M059J (cell line): ENCODE results near the gene PILRA. TPM values are rescaled to one million over a fixed set of nuclear protein-coding genes. Genes with fewer than 3 reads are reported as not detected.
"Not testable (repeated sequence)": the region's sequence is repeated elsewhere in the genome, so short reads cannot be mapped to it uniquely, and the experiment has no call there.

Experiments
- DNase-seq: peaks from one replicate; pipeline ENCODE4 v3.0.0-alpha.2; 2012; ENCODE audit warnings: low read depth
- total RNA-seq: library from RNA; depleted of rRNA; stranded (reverse); fragments of >200 nt; shearing (Covaris generic); gene quantifications from 2 replicates; pipeline ENCODE4 v1.2.3, GENCODE V29; 2014; rRNA removed

PILRA gene
- total RNA-seq, 1 experiment from 2014 or later, result 0.54 TPM

DNA sequence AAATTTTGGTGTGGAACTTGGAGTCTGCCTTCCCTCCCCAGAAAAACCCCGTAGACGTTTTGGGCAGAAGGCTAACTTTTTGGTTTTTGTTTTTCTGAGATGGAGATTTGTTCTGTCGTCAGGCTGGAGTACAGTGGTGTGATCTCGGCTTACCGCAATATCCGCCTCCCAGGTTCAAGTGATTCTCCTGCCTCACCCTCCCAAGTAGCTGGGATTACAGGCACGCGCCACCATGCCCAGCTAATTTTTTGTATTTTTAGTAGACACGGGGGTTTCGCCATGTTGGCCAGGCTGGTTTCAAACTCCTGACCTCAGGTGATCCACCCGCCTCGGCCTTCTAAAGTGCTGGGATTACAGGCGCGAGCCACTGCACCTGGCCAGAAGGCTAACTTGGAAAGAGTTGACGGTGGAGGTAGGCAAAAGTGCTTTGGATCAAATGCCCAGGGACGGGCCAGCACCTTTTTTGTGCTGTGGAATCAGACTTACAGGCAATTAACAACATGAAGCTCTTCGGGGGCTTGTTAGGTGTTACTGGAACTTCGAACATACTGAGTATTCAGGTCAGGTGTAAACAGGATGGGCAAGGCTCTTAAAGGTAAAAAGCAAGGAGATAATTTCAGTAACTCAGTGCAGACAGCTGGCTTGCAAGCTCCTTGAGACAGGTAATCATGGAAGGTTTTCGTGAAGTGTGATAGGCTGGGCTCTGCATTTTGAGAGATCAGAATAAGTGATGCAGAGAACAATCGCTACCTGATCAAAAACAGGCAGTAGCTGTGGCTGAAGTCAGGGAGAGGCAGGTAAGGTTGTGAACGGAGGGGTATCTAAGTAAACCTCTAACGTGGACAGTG is 61.2 kb downstream of the PILRA start:
- no peak for DNase-seq

DNA sequence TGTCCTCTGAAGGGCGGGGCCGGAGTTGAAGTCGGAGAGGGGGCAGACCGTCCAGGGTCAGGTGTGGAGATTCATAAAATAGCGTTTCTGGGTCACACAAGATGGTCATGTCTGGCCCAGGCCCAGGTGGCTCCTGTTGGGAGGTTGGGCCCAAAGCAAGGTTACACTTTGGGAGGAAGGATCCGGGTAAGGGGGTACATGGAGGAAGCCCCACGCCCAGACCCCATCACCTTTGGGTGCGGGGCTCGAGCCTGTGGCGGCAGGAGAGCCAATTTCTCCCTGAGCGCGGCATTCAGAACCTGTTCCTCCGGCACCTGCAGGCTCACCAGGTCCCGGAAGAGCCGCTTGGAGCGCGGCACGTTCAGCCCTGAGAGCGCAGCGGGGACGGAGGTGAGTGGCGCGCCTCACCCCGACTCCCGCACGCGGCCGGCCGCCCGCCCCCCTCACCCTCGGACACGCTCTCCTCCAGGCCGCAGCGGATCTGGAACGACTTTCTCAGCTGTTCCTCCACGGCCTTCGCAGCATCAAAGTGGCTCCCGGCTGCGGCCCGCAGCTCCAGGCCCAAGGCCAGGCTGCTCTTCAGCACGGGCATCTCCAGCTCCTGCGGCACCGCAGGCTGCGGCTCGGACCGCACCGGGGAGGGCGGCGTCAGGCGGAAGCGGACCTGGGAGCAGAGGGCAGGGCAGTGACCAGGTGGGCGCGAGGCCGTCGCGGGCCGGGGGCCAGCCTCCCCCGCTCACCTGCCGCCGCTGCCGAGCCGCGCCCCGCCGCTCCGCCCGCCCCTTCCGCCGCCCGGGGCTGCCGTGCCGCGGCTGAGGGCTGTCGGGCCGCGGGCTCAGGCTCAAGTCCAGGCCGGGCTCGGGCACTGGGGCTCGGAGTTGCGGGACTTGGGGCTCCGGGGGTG is 62.4 kb downstream of the PILRA start:
- DNase-seq, result no peak

DNA sequence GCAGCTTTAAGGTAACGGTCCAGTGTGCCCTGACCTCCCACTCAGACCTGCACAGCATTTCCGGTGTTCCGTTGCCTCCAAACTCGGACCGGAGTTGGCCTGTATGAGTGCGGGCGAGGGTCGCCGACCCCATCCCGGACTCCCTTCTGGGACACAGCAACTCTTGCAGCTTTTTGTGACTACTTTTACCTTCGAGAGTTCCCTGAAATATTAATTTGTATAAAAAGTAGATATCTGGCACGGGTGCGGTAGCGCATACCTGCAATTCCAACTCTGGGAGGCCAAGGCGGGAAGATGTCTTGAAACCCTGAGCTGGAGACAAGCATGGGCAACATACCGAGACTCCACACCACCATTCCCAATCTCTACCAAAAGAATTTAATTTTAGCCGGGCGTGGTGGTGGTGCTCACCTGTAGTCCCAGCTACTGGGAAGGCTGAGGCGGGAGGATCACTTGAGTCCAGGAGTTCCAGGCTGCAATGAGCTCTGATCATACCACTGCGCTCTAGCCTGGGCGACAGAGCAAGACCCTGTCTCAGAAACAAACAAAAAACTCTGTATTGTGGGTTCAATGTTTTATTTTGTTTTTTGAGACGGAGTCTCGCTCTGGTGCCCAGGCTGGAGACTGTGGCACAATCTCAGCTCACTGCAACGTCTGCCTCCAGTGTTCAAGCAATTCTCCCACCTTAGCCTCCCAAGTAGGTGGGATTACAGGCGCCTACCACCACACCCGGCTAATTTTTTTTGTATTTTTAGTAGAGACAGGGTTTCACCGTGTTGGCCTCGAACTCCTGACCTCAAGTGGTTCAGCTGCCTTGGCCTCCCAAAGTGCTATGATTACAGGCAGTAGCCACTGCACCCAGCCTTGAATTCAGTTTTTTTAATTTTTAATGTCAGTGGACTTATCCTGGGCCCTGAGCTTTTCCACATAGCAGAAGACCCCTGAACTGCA is 64.1 kb downstream of the PILRA start:
- no peak for DNase-seq

DNA sequence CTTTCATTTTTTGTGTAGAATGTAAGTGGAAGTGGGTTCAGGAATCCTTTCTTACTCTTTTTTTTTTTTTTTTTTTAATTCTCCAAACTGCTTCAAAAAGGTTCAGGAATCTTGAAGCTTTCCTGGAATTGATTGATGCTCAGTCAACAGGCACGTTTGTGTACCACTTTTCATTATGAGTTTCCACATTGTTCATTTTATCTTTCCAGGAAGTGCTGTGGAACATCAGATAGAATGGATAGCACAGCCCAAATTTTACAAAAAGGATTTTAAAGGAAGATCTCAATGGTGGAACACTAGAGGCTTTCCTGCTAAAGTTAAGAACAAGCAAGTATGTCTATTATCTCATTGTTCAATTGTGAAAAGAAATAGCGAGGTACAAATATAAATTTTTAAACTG is 64.9 kb downstream of the PILRA start:
- no peak for DNase-seq

DNA sequence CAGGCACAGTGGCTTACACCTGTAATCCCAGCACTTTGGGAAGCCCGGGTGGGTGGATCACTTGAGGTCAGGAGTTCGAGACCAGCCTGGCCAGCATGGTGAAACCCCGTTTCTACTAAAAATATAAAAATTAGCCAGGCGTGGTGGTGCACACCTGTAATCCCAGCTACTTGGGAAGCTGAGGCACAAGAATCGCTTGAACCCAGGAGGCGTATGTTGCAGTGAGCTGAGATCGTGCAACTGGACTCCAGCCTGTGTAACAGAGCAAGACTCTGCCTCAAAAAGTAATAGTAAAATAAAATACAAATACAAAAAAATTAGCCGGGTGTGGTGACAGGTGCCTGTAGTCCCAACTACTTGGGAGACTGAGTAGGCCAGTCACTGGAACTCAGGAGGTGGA is 65.4 kb downstream of the PILRA start:
- DNase-seq, result not testable (repeated sequence)

DNA sequence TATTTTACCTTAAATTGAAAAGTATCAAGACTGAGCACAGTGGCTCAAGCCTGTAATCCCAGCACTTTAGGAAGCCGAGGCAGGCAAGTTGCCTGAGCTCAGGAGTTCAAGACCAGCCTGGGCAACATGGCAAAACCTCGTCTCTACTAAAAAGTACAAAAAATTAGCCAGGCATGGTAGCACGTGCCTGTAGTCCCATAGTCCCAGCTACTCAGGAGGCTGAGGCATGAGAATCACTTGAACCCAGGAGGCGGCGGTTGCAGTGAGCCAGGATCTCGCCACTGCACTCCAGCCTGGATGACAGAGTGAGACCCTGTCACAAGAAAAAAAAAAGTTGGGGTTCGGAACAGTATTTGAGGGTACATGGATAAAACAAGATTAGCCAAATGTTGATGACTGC is 66.0 kb downstream of the PILRA start:
- not testable (repeated sequence) for DNase-seq

DNA sequence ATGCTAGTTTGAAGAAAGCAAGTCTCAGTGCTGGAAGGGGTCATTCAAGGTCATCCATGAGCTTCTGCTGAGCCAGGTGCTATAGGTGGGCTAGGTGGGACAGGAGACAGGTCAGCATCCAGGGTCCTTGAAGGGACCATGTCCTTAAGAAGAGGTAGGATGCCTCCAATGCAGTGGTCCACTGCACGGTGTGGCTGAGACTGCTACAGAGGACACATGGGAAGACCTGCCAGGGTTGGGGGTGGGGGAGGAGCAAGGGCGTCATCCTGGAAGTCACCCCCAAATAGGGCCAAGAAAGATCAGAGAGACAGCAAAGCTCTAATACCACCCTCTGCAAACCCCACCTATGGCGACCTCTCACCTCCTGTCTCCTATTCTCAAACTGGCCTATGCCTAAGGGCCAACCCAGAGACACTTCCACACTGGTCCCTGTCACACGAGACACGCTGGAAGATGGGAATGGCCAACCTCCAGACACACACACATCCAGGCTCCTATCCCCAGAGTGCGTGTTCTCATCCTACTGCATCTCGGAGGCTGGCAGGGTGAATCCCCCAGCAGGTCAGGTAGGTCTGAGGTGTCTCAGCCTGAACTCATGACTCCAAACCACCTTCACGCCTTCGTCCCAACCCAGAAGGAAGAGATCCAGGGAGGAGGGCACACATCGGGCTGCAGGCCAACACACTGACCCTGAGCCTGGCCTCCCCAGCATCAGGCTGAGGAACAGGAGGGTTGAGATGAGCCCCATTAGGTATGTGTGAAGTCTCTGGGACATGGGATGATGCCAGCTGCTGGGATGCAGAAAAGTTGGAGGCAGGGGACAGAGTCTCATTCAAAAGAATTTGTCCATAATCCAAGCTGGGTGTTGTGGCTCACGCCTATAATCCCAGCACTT is 68.6 kb downstream of the PILRA start:
- DNase-seq, result no peak

DNA sequence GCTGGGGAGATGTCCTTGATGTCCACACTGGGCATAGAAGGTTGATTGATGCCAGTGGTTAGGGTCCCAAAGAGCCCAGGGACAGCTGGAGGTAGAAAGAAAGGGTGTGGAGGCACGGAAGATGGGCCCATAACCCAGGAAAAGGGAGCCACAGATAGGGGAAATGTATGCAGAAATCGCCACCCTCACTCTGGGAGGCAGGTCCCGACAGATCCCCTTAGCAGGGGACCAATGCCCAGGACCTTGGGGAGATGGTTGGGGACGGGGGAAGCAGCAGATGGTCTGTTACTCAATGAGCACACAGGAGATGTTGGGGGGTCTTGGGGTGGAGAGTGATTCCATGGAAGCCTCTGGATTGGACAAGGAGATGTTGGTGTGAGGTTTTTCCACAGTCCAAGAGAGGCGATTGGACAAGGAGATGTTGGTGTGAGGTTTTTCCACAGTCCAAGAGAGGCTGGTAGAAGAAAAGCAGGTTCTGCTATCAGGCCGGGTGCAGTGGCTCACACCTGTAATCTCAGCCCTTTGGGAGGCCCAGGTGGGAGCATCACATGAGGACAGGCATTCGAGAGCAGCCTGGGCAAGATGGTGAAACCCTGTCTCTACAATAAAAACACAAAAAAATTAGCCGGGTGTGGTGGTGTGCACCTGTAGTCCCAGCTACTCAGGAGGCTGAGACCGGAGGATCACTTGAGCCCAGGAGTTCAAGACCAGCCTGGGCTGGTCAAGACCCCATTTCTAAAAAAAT is 70.0 kb downstream of the PILRA start:
- DNase-seq, result no peak

DNA sequence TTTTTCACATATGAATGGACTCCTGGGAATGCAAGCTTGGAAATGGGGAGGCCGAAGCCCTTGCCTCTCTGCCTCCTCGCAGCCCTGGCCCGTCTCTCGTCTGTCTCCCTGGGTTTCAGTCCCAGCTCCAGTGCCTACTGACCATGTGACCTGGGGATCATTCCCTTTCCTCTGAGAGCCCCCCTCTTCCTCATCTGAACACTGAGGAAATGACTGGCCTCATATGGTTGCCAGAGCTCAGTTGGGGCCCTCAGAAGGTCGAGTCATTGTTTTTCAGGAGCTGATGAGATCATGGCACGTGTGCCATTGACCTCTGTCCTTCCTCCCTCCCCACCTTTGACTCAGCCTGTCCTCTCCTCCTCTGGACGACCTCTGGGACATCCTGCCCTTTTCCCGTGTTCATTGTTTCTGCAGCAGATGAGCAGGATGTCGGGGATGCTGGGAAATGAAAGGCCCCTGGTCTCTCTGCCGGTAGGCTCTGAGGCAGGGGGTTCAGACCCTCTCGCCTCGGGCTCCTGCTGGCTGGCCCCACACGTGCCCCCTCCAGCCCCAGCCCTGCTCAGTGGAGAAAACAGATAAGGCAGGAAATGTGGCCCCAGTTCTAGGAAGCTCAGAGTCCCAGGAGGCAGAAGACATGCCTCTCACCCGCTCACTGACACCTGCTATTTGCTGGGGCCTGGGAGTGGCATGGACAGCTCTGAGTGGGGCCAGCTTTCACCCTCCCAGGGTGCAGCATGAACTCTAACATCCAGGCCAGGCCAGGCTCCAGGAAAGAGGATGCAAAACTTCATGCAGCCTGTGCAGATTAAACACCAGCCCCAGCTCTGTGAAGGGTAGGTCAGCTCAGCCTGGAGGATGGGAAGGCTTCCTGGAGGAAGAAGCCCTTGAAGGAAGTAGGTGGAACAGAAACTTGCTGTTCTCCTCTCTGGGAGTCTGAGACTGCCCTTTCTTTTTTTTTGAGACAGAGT is 71.3 kb downstream of the PILRA start:
- peak; percentile 88 for DNase-seq

DNA sequence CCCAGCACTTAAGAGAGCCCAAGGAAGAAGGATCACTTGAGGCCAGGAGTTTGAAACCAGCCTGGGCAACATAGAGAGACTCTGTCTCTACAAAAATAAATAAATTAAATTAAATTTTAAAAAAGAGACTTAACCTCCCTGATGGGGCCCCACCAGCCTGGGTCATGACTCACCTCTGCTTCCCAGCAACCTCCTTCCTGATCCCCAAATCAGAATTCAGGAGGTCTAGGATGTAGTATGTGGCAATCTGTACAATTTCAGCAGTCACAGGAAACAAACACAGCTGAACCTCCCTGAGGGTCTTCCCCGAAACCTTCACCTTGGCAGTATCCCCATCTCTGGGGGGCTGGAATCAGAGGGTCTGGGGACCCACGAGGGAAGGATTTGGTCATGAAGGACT is 72.8 kb downstream of the PILRA start:
- peak; percentile 66 for DNase-seq

DNA sequence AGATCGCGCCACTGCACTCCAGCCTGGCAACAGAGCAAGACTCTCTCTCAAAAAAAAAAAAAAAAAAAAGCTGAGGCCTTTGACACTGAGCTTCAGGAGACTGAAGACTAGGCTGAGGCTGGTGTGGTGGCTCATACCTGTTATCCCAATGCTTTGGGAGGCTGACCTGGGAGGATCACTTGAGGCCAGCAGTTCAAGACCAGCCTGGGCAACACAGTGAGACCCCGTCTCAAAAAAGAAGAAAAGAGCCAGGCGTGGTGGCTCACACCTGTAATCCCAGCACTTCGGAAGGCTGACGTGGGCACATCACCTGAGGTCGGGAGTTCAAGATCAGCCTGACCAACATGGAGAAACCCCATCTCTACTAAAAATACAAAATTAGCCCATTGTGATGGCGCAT is 74.1 kb downstream of the PILRA start:
- not testable (repeated sequence) for DNase-seq

DNA sequence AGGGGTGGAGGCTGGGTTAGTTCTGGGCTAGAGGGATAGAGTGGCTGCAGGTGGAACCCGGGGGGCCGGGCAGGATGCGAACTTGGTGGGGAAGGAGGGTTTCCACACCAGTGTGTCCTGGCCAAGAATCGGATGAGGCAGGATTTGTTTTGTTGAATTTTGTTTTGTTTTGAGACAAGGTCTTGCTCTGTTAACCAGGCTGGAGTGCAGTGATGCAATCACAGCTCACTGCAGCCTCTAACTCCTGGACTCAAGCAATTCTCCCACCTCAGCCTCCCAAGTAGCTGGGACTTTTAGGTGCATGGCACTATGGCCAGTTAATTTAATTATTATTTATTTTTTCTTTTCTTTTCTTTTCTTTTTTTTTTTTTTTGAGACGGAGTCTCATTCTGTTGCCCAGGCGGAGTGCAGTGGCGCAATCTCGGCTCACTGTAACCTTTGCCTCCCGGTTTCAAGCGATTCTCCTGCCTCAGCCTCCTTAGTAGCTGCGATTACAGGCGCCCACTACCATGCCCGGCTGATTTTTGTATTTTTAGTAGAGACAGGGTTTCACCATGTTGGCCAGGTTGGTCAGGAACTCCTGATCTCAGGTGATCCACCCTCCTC is 76.0 kb downstream of the PILRA start:
- no peak for DNase-seq

Other genes starting within 250 kb of the PILRA start
- 4.6 and 4.8 TPM in 2 replicates for gene MBLAC1, start 246.5 kb upstream of the PILRA start, total RNA-seq
- 145 and 157 TPM in 2 replicates for gene LAMTOR4, start 224.6 kb upstream of the PILRA start, total RNA-seq
- gene TRAPPC14, start 214.8 kb upstream of the PILRA start, total RNA-seq, result 6.4 and 10.5 TPM in 2 replicates
- 1.9 and 3.9 TPM in 2 replicates for gene GAL3ST4, start 204.9 kb upstream of the PILRA start, total RNA-seq
- gene GPC2, start 196.1 kb upstream of the PILRA start, total RNA-seq, result 2.8 and 4.2 TPM in 2 replicates
- gene STAG3, start 195.6 kb upstream of the PILRA start, total RNA-seq, result 8.3 and 10.5 TPM in 2 replicates
- not detected in 2 replicates for gene PVRIG, start 153.5 kb upstream of the PILRA start, total RNA-seq
- gene SPDYE3, start 65.8 kb upstream of the PILRA start, total RNA-seq, result not detected in 2 replicates
- 7.0 and 8.0 TPM in 2 replicates for gene PILRB, start 15.4 kb upstream of the PILRA start, total RNA-seq
- gene ZCWPW1, start 55.2 kb downstream of the PILRA start, total RNA-seq, result 5.2 and 7.8 TPM in 2 replicates
- 32.7 and 48.2 TPM in 2 replicates for gene MEPCE, start 56.3 kb downstream of the PILRA start, total RNA-seq
- 17.7 and 23.7 TPM in 2 replicates for gene PPP1R35, start 63.0 kb downstream of the PILRA start, total RNA-seq
- gene SPACDR, start 90.8 kb downstream of the PILRA start, total RNA-seq, result 2.4 TPM in 1 of 2 replicates, not detected in the other
- 28.1 and 43.6 TPM in 2 replicates for gene TSC22D4, start 105.7 kb downstream of the PILRA start, total RNA-seq
- gene NYAP1, start 110.4 kb downstream of the PILRA start, total RNA-seq, result 0.02 TPM in 1 of 2 replicates, not detected in the other
- 10.9 and 24.0 TPM in 2 replicates for gene AGFG2, start 165.7 kb downstream of the PILRA start, total RNA-seq
- not detected in 2 replicates for gene SAP25, start 200.4 kb downstream of the PILRA start, total RNA-seq
- gene LRCH4, start 212.6 kb downstream of the PILRA start, total RNA-seq, result 12.2 and 16.0 TPM in 2 replicates
- gene FBXO24, start 212.8 kb downstream of the PILRA start, total RNA-seq, result 0.05 and 0.44 TPM in 2 replicates
- gene PCOLCE, start 228.9 kb downstream of the PILRA start, total RNA-seq, result 7.8 and 10.3 TPM in 2 replicates
- 15.6 and 22.0 TPM in 2 replicates for gene MOSPD3, start 239.1 kb downstream of the PILRA start, total RNA-seq